Astrocyte of the spinal cord (primary cell): Measurements from ENCODE around the gene RELL1.
A peak's percentile ranks its signal among the peaks of the same experiment; 100 is the strongest.

ENCODE experiments used
- DNase-seq: peaks from one replicate; pipeline ENCODE4 v3.0.0; 2011; ENCODE audit warnings: low read depth, low spot score
- H3K4me3 ChIP-seq: 2 replicates; pipeline ENCODE4 v1.5.1; 2011; ENCODE audit warnings: low read depth, mild to moderate bottlenecking, low read length, moderate library complexity
- in situ Hi-C: cut with HindIII; loops from 2 replicates; pipeline ENCODE4 v1.10.0; 2017; ENCODE audit warnings: low sequenced_read_pairs
- TF ChIP-seq, protein P1 (sequence below): IDR thresholded peaks from 2 replicates; pipeline ENCODE4 v1.5.1; 2012; ENCODE audit warnings: low read depth, mild to moderate bottlenecking, low read length, inconsistent platforms

RELL1 gene

DNA sequence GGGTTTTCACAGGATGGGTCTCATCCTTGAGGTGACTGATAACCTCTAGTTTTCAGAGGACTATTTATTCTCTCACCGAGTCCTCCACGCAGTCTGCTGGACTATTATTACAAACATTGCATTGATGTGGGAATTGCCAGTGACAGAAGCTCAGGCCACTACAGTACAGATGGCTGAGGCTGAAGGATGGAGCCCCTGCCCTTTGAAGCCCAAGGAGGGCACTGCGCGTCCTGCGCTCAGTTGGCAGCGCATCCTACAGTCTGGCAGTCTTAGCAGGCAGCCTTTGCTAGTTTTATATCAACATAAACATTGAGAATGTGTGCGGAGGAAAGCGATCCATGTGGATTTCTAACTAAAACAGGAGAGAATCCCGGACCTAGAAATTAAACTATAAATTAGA, 1.5 kb upstream of the RELL1 start:
- TF ChIP-seq, protein P1, sequence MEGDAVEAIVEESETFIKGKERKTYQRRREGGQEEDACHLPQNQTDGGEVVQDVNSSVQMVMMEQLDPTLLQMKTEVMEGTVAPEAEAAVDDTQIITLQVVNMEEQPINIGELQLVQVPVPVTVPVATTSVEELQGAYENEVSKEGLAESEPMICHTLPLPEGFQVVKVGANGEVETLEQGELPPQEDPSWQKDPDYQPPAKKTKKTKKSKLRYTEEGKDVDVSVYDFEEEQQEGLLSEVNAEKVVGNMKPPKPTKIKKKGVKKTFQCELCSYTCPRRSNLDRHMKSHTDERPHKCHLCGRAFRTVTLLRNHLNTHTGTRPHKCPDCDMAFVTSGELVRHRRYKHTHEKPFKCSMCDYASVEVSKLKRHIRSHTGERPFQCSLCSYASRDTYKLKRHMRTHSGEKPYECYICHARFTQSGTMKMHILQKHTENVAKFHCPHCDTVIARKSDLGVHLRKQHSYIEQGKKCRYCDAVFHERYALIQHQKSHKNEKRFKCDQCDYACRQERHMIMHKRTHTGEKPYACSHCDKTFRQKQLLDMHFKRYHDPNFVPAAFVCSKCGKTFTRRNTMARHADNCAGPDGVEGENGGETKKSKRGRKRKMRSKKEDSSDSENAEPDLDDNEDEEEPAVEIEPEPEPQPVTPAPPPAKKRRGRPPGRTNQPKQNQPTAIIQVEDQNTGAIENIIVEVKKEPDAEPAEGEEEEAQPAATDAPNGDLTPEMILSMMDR: no peak
- H3K4me3 ChIP-seq: no peak overlapping the region
- in situ Hi-C loops: no loop called here
- no peak for DNase-seq

DNA sequence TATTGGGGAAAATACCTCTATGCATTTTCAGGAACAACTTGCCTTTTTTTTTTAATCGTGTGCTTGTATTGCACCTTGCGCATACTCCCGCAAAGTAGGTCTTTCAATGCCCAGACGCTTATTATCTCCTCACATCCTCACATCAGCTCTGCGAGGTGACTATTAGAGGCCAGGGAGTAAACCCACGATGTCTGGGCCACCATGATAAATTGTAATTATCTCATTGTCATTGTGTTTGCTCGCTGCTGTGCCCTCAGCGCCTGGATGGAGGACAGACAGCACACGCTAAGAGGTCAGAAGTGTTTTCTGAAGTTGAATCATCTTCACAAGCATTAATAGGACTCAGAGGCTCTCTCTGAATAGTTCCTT, 1.0 kb upstream of the RELL1 start:
- peak overlapping the region; percentile 59 for H3K4me3 ChIP-seq
- in situ Hi-C loops: no loop called here

DNA sequence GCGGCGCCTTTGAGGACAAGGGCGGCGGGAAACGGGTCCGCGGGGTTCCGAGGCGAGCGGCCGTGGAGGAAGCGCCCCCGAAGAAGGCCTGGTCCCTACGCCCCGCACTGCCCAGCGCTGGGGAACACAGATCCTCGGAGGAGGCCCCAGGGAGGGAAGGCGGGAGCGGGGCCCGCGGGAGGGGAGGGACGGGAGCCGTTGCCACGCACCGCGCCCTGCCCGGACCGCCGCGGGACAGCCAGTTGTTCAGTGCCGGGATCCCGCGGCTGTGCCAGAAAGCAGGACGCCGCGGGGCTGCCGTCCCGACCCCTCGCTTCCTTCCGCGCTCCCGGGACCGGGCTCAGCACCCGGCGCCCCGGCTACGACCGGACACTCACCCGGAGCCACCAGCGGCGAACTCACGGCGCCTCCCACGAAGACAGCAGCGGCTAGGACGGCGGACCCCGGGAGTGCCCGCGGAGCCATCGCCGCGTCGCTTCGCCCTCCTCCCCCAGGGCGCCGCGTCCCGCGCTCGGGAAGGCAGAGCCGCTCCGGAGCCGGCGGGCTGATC, 278 bp downstream of the RELL1 start:
- in situ Hi-C loops: no loop called here
- peak overlapping the region; percentile 61 for H3K4me3 ChIP-seq
- TF ChIP-seq, protein P1: no peak
- peak; percentile 37 for DNase-seq

More for the DNA sequence above, 1.0 kb upstream of the RELL1 start:
- DNase-seq: no peak
- TF ChIP-seq, protein P1: no peak

DNA sequence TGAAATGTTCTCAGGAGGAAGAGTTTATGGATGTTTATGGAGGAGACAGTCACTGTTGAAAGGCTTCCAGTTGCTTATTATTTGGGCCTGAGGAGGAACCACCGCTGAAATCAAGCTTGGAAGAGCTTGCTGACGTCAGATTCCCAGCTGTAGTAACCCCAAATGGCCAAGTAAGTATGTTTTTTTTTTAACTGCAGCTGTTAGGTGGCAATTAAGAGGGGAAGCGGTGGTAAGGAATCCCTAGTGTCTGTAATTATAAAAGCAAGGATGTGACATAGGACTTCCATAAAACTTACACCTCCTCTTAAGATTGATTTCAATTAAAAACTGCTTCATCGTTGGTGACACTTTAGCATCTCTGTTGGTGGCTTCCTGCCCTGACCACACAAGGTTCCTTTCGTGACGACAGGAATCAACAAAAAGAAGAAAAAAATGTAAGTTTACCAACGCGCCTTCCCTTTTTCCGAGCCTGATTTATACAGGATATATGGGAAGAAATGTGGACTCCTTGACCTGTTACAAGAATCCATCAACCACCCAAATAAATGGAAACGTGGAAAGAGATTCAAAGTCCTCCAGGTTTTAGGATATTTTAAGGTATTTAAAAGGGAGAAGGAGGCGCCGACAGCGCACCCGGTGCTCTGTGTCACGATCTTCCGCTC, 884 bp downstream of the RELL1 start:
- H3K4me3 ChIP-seq: peak overlapping the region; percentile 61
- DNase-seq: peak; percentile 65
- in situ Hi-C loops: no loop called here
- TF ChIP-seq, protein P1: no peak

DNA sequence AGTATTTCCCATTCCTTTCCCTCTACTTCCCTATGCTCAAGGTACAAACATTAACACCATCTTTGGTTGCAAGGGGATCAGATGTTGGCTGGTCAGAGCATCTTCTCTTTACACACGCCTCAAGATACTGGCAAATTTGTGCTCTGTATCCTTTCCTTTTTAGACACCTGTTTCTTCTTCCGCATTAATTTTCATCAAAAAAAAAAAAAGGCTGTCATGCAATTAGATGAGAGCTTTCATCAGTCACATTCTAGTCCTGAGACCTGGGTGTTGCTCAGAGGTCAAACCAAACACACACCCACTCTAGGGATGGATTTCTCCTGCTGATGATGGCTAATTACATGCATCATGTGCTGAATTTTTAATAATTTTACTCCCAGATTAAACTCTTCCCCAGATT, 2.0 kb downstream of the RELL1 start:
- H3K4me3 ChIP-seq: no peak overlapping the region
- in situ Hi-C loops: no loop called here

DNA sequence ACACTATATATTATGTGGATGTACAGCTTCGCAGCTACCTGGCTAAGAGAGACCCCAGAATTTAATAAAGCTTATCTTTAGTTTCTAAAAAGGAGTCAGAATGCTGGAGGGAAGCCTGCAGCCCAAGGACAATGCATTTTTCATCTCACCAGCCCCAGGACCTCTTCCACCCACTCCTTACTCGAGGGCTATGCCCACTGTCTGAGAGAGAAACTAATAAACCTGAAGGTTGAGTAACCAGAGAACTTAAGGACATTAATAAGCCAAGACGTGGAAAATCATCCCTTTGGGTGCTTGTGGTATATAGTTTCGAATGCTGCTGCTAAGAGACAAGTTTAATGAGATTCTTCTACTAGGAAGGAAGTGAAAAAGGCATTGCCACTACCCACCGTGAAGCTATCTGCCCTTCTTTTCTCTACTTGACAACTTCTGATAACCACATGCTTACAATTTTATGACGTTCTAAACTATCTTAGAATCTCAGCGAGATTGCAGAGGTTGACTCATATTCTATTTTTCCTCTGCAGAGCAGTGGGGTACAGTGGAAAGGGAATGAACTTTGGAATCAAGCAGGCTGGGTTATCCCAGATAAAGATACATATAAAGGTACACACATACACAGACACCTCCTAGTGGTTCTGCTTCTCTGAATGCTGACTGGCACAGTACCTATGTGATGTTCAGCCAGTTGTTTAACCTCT, 3.3 kb downstream of the RELL1 start:
- DNase-seq: no peak
- TF ChIP-seq, protein P1: no peak
- in situ Hi-C loops: no loop called here
- no peak overlapping the region for H3K4me3 ChIP-seq

More for the DNA sequence above, 2.0 kb downstream of the RELL1 start:
- no peak for DNase-seq
- TF ChIP-seq, protein P1: no peak
